Right lobe of liver (tissue), 6 donors: ENCODE results near the gene OS9. TPM values are rescaled to one million over a fixed set of nuclear protein-coding genes. Genes with fewer than 3 reads are reported as not detected.
"Not testable (repeated sequence)": the region's sequence is repeated elsewhere in the genome, so short reads cannot be mapped to it uniquely, and the experiment has no call there.

Experiments
- ATAC-seq, 4 donors: fragments of 200-7000 bp; cut with Tn5 transposase; one replicate each; pipeline ENCODE4 v1.9.1; 2020; ENCODE audit warnings: mild to moderate bottlenecking in 4 of 4, moderate library complexity in 4 of 4
- DNase-seq, 3 donors: peaks; one replicate each; pipeline ENCODE4 v3.0.0-alpha.2; 2020
- H3K27ac ChIP-seq, 3 donors: fragments of 200-600 bp; one replicate each; pipeline ENCODE4 v1.8.0; 2022
- H3K27me3 ChIP-seq, 2 donors: fragments of 200-600 bp; one replicate each; pipeline ENCODE4 v1.8.0; 2022
- H3K36me3 ChIP-seq, 4 donors: fragments of 200-600 bp; sonication (generic) in 1 of 4; one replicate each; pipeline versions ENCODE4 v1.5.1 to v1.8.0; 2017 to 2022; ENCODE audit warnings: control low read depth in 1 of 4
- H3K4me1 ChIP-seq, 4 donors: fragments of 200-600 bp; sonication (generic) in 1 of 4; one replicate each; pipeline versions ENCODE4 v1.5.1 to v1.8.0; 2017 to 2022; ENCODE audit warnings: control low read depth in 1 of 4
- H3K4me3 ChIP-seq, 3 donors: fragments of 200-600 bp; one replicate each; pipeline ENCODE4 v1.8.0; 2022
- H3K9me3 ChIP-seq, 4 donors: fragments of 200-600 bp; sonication (generic) in 1 of 4; one replicate each; pipeline versions ENCODE4 v1.5.1 to v1.8.0; 2017 to 2022; ENCODE audit warnings: control low read depth in 1 of 4
- CTCF ChIP-seq, 4 donors: fragments of 200-600 bp in 3 of 4; fragments of 450-650 bp in 1 of 4; IDR thresholded peaks; one replicate each; pipeline versions ENCODE4 v1.5.1 to v1.8.0; 2016 to 2022; ENCODE audit warnings: antibody characterized with exemption in 4 of 4, mild to moderate bottlenecking in 2 of 4
- POLR2A ChIP-seq: fragments of 450-650 bp; IDR thresholded peaks from one replicate; pipeline ENCODE4 v1.6.1; 2017; ENCODE audit warnings: antibody characterized with exemption, mild to moderate bottlenecking
- WGBS: methylation state at CpG from one replicate; pipeline ENCODE4 v1.1.6; 2018; ENCODE audit warnings: low coverage, low lambda C conversion rate; ENCODE audit not compliant: insufficient coverage; ENCODE audit errors: missing lambda C conversion rate; 5-methylcytosine and 5-hydroxymethylcytosine counted together
- intact Hi-C, 2 donors: fragments of 100-400 bp; cut with DNase I; formaldehyde crosslinking; loops; one replicate each; pipeline versions ENCODE4 v1.11.2 to v1.14.1; 2022
- total RNA-seq, 6 experiments: library from RNA; depleted of rRNA in 2 of 6; stranded (reverse); fragments of >200 nt in 2 of 6; fragmentation: NEBNext Ultra II Directional in 3 of 6; extraction: Animal tissue kit (Norgen Biotek cat#: 25700) in 3 of 6; gene quantifications; one replicate each; pipeline versions ENCODE4 v1.1.0 to v1.2.4, GENCODE V29; 2016 to 2023
- donor health status: DM: no; HTN: yes; CAD: no.
- donor health status: DM: no; HTN: no; CAD: no.
- donor health status: DM: no; HTN: no; CAD: no.
- donor health status: DM: no; HTN: yes; CAD: no.
- donor health status: DM: no; HTN: yes; CAD: no.

OS9 gene
- total RNA-seq, 6 experiments from 2014 or later = 179 to 245 (median 210) TPM

GRCh38 chr12:57666897-57667296 is 27.0 kb upstream of the OS9 start:
- H3K4me1 ChIP-seq = no peaks in the 10 kb centered on the region
- TF ChIP-seq POLR2A (no peak), CTCF (IDR thresholded peaks at IDR 0.05) (no peak)
- H3K27me3 ChIP-seq = no peaks in the 10 kb centered on the region
- DNase-seq = no peak
- no peaks in the 10 kb centered on the region for H3K36me3 ChIP-seq
- no peak overlapping the region for H3K27ac ChIP-seq
- no peak overlapping the region for H3K4me3 ChIP-seq
- ATAC-seq = no peak
- 71% methylated on average over 4 of the region's 5 CpGs for WGBS
- no peaks in the 10 kb centered on the region for H3K9me3 ChIP-seq
- intact Hi-C loops = no loop called here

GRCh38 chr12:57669691-57670090 is 24.2 kb upstream of the OS9 start:
- H3K4me1 ChIP-seq, H3K36me3 ChIP-seq, H3K27me3 ChIP-seq, ATAC-seq, H3K9me3 ChIP-seq, DNase-seq, intact Hi-C loops, H3K27ac ChIP-seq, H3K4me3 ChIP-seq: not testable (repeated sequence)
- 59% methylated on average over 9 of the region's 10 CpGs for WGBS

- H3K27me3 ChIP-seq, ATAC-seq, H3K4me1 ChIP-seq, H3K36me3 ChIP-seq, H3K4me3 ChIP-seq, H3K27ac ChIP-seq, DNase-seq, H3K9me3 ChIP-seq, intact Hi-C loops: not testable (repeated sequence)
- WGBS = 88% methylated on average over 2 of the region's 3 CpGs
These were observed 22.1 kb upstream of the OS9 start for GRCh38 chr12:57671811-57672210.

- Histone ChIP-seq H3K36me3 (no peaks in the 10 kb centered on the region), H3K4me1 (no peaks in the 10 kb centered on the region), H3K27ac (no peak overlapping the region), H3K4me3 (no peak overlapping the region), H3K27me3 (no peaks in the 10 kb centered on the region), H3K9me3 (no peaks in the 10 kb centered on the region)
- ATAC-seq = no peak
- WGBS = 77% methylated on average over 6 of the region's 6 CpGs
- no peak for TF ChIP-seq CTCF (IDR thresholded peaks at IDR 0.05)
- TF ChIP-seq POLR2A = no peak
- no peak for DNase-seq
- intact Hi-C loops = no loop called here
These were observed 21.1 kb upstream of the OS9 start for GRCh38 chr12:57672801-57673200.

GRCh38 chr12:57674691-57675090 is 19.2 kb upstream of the OS9 start:
- H3K27ac ChIP-seq = no peak overlapping the region
- no peaks in the 10 kb centered on the region for H3K9me3 ChIP-seq
- no peaks in the 10 kb centered on the region for H3K36me3 ChIP-seq
- no peaks in the 10 kb centered on the region for H3K27me3 ChIP-seq
- intact Hi-C loops = no loop called here
- TF ChIP-seq POLR2A = no peak
- TF ChIP-seq CTCF (IDR thresholded peaks at IDR 0.05) = no peak
- DNase-seq (no peak), ATAC-seq (no peak)
- WGBS = 82% methylated on average over 8 of the region's 29 CpGs
- H3K4me3 ChIP-seq = no peak overlapping the region
- H3K4me1 ChIP-seq = no peaks in the 10 kb centered on the region

GRCh38 chr12:57677947-57678346 is 16.0 kb upstream of the OS9 start:
- H3K27ac ChIP-seq, ATAC-seq, H3K36me3 ChIP-seq, H3K4me3 ChIP-seq, H3K27me3 ChIP-seq, H3K9me3 ChIP-seq, DNase-seq, H3K4me1 ChIP-seq, intact Hi-C loops: not testable (repeated sequence)
- 85% methylated on average over 9 of the region's 9 CpGs for WGBS
